ENCODE results near the gene IL2RG.

IL2RG gene

DNA sequence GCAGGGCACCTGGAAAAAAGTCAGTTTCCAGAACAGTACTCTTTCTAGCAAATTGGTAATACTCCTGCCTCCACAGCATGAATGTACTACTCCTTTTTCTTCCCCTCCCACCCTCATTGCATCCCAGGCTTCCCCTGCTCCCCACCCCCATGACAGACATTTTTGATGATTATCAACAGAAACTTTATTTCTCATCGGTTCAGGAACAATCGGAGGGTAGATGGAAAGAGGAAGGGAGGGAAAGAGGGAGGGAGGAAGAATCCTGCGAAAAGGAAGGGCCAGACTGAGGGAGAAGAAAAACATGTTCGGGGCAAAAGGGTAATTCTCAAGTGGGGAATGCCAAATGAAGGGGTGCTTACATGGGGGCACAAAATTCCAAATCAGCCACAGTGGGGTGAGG is 4.1 kb downstream of the IL2RG start:
- DNase-seq, result no peak

DNA sequence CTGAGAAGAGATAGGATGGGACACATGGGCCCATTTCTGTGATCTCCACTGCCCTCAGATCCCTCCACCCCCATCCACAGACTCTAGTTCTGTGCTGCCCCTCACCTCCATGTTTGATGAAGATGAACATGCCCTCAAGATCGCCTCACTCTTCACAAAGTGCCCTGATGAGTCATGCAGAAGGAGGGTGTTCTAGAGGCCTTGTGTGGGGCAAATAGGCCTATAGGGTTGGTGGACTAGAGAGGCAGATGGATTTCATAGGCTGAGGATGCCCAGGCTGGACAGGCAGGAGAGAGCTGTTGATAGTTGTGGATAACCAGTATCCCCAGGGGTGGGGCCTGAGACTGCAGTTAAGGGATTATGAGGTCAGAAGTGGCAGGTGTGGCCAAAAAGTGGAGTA is 5.0 kb downstream of the IL2RG start, which contains the start of gene CXorf65:
CXorf65 (minus strand) TSS at position 314 of the 400 bp plus-strand sequence; CDS start at position 130, 184 bp downstream.
- DNase-seq, result no peak

GRCh38 chrX:71105628-71106027 is 5.7 kb downstream of the IL2RG start:
- DNase-seq, result no peak

GRCh38 chrX:71103110-71103983 is 8.0 kb downstream of the IL2RG start:
- DNase-seq, result no peak

- no peak for DNase-seq
Measured at GRCh38 chrX:71102292-71102691, 9.1 kb downstream of the IL2RG start.

GRCh38 chrX:71100581-71101505 is 10.5 kb downstream of the IL2RG start:
- DNase-seq, result no peak

DNA sequence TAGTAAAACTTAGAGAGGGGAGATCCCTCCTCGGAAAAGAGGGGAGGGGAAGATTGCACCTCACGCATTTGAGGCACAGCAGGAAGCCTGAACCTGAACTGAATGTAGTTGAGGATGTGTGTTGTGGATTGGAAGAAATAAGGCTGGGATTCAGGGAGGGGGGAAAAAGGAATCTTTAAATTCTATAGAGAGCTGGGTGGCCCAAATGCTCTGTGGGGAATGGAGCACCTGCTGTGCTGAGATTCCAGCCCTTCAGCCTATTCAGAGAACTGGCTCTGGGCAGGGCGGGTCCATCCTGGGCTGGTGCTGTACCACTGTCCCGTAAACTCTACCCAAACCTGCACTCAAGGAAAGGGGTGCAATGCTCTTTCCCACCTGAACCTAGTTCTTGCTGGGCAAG is 11.6 kb downstream of the IL2RG start:
- no peak for DNase-seq

GRCh38 chrX:71098951-71099506 is 12.3 kb downstream of the IL2RG start:
- DNase-seq, result no peak

DNA sequence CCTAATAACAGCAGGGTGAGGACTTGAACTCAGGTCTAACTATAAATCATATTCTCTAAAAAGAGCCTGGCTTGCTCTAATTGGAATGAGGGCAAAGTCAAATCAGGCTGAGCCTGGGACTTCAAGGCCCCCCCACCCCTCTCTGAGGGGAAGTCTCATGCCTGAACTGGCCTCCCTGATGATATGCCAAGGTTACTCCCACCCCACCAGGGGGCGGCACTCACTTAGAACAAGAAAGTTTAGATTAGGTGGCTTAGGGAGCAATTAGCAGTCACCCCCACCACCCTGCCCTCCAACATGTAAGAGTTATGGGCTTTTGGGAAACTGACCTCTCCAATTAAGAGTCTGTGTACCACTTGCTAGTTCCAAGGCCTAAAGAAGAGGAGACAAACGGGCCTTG is 13.1 kb downstream of the IL2RG start:
- peak in 1 of 2 experiments; percentile 2 for DNase-seq

DNA sequence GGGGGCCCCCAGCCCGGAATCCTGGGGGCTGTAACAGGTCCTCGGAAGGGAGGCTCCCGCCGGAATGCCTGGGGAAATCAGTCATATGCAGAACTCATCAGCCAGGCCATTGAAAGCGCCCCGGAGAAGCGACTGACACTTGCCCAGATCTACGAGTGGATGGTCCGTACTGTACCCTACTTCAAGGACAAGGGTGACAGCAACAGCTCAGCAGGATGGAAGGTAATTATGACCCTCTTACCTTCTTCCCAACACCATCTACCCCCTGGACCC is 14.7 kb downstream of the IL2RG start:
- no peak for DNase-seq

- peak in 1 of 2 experiments; percentile 50 for DNase-seq
Measured at GRCh38 chrX:71095981-71096759, 15.2 kb downstream of the IL2RG start.

- DNase-seq, result peak; percentile 34 to 86
Measured at GRCh38 chrX:71095555-71095980, 15.8 kb downstream of the IL2RG start, which contains the start of gene FOXO4. FOXO4 (plus strand) TSS chrX:71095851; CDS start chrX:71096529, 678 bp downstream.

GRCh38 chrX:71095033-71095432 is 16.3 kb downstream of the IL2RG start:
- no peak for DNase-seq

GRCh38 chrX:71091263-71091662 is 20.1 kb downstream of the IL2RG start:
- no peak for DNase-seq

DNA sequence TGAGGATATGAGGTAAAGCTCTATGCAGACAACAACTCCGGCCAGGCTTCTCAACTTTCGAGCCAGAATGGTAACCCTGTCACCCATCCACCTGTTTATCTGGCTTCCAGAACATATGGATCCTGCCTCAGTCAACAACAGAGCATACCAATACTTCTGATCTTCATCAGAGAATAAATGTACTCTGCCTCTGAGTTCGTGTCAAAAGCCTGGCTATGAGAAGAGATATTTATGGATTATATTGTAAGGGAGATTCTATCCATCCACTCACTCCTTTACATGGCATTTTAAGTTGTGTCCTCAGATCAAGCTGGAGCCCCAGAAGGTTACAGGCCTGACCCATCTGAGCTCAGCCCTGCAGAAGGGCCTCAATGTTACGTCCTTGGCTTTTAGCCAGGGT is 25.5 kb downstream of the IL2RG start:
- no peak for DNase-seq

DNA sequence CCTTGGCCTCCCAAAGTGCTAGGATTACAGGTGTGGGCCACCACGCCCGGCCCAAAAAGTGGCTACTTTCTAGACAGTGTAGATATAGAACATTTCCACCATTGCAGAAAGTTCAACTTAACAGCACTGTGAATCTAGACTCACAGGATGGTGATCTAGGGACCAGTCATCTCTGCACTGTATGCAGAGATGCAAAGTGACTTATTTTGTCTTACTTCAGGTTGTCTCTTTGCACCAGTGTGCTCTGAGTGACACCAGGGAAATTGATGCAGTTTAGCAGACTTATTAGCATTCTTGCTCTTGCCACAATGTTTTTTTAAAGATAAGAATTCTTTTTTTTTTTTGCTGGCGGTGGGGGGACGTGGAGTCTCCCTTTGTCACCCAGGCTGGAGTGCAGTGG is 28.6 kb downstream of the IL2RG start:
- no peak for DNase-seq

- no peak for DNase-seq
Measured at GRCh38 chrX:71082124-71082647, 29.2 kb downstream of the IL2RG start.

GRCh38 chrX:71081330-71082123 is 29.9 kb downstream of the IL2RG start:
- DNase-seq, result no peak

DNA sequence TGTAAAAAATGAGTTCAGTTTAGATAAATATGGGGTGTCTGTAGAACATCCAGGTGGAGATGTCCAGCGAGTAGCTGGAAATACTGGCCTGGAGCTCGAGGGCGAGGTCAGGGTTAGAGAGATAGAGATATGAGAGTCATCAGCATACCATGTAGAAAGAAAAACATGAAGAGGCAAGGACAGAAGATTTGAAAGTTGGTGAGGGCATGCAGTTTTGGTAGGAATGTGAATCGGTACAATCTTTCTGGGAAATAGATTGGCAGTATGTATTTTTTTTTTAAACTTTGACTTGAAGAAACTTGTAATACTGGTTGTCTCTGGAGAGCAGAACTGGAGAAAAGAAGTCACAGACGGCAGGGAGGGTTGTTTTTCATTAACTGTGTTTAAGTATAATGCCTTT is 40.8 kb downstream of the IL2RG start:
- DNase-seq, result no peak

GRCh38 chrX:71068044-71068918 is 43.1 kb downstream of the IL2RG start, which contains the start of gene SNX12:
SNX12 (minus strand) TSS chrX:71068334; CDS start chrX:71068306, 28 bp downstream.
- peak; percentile 83 to 91 for DNase-seq

Data from NCI-H446 (cell line).